Measurements from ENCODE around the gene ACOX3.

DNA sequence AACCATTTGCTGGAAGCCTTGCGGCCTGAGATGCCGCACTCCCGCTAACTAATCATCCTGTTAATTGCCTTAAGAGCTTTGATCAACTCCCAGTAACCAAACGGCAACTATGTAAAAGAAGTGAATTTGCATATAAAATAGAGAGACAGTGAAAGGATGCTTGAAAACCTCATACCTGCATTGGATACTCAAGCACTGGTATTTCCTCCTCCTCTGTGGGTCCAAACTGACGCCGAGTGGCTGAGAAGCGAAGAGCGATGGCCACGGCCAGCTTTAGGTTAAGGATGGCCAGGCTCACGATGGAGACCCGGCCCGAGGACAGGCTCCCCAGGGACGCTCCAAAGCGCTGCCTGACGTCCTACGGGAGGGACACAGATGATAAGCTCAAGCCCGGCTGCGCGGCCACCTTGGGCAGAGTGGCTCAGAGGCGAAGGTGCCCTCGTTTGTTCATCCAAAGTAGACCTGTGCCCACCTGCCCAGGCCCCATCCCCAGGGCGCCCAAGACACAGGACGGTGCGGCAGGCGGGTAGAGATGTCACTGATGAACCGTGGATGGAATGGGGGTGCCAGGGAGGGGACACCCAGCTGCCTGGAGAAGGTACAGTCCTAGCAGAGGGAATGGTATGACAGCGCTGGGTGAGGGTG, 43.6 kb downstream of the ACOX3 start:
- TF ChIP-seq, protein P1, sequence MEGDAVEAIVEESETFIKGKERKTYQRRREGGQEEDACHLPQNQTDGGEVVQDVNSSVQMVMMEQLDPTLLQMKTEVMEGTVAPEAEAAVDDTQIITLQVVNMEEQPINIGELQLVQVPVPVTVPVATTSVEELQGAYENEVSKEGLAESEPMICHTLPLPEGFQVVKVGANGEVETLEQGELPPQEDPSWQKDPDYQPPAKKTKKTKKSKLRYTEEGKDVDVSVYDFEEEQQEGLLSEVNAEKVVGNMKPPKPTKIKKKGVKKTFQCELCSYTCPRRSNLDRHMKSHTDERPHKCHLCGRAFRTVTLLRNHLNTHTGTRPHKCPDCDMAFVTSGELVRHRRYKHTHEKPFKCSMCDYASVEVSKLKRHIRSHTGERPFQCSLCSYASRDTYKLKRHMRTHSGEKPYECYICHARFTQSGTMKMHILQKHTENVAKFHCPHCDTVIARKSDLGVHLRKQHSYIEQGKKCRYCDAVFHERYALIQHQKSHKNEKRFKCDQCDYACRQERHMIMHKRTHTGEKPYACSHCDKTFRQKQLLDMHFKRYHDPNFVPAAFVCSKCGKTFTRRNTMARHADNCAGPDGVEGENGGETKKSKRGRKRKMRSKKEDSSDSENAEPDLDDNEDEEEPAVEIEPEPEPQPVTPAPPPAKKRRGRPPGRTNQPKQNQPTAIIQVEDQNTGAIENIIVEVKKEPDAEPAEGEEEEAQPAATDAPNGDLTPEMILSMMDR (IDR thresholded peaks at IDR 0.05) = no peak
- no peak for TF ChIP-seq EP300 (IDR thresholded peaks at IDR 0.05)
